ENCODE measurements around the gene ALG1. TPM values are rescaled to one million over a fixed set of nuclear protein-coding genes. Genes with fewer than 3 reads are reported as not detected.

ALG1 gene
- total RNA-seq, 1 donor from 2014 or later, result 20.5 TPM

DNA sequence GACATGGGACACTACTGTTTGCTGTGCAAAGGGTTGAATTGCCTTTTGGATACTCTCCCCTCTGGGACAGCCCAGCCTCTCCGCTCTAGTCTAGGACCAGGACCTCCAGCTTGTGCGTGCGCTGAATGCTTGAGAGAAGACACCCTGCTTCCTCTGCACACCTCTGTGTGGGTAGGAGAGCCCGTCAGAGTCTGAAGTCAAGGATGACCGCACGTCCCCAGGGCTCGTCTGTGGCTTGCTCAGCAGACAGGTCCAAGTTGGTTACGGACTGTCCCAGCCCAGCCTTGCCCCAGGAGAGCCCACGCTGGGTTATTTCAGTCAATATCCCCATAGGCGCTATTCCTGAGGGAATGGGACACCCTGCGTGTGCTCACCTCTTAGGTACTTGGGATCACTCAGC, 9.6 kb upstream of the ALG1 start:
- H3K27me3 ChIP-seq (ENCODE audit: control insufficient read depth, insufficient read depth, low read length), result peaks cover 9% of the 10 kb centered on the region
- TF ChIP-seq, protein P1, sequence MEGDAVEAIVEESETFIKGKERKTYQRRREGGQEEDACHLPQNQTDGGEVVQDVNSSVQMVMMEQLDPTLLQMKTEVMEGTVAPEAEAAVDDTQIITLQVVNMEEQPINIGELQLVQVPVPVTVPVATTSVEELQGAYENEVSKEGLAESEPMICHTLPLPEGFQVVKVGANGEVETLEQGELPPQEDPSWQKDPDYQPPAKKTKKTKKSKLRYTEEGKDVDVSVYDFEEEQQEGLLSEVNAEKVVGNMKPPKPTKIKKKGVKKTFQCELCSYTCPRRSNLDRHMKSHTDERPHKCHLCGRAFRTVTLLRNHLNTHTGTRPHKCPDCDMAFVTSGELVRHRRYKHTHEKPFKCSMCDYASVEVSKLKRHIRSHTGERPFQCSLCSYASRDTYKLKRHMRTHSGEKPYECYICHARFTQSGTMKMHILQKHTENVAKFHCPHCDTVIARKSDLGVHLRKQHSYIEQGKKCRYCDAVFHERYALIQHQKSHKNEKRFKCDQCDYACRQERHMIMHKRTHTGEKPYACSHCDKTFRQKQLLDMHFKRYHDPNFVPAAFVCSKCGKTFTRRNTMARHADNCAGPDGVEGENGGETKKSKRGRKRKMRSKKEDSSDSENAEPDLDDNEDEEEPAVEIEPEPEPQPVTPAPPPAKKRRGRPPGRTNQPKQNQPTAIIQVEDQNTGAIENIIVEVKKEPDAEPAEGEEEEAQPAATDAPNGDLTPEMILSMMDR (IDR thresholded peaks at IDR 0.05; ENCODE audit: insufficient read depth, low read length, severe bottlenecking), result no peak
- H3K36me3 ChIP-seq (ENCODE audit: control insufficient read depth, insufficient read depth, low read length), result no peaks in the 10 kb centered on the region
- no peak overlapping the region for H3K4me3 ChIP-seq (ENCODE audit: low read depth, low read length)
- DNase-seq (ENCODE audit: low read depth), result no peak
- FAIRE-seq, result no peak

DNA sequence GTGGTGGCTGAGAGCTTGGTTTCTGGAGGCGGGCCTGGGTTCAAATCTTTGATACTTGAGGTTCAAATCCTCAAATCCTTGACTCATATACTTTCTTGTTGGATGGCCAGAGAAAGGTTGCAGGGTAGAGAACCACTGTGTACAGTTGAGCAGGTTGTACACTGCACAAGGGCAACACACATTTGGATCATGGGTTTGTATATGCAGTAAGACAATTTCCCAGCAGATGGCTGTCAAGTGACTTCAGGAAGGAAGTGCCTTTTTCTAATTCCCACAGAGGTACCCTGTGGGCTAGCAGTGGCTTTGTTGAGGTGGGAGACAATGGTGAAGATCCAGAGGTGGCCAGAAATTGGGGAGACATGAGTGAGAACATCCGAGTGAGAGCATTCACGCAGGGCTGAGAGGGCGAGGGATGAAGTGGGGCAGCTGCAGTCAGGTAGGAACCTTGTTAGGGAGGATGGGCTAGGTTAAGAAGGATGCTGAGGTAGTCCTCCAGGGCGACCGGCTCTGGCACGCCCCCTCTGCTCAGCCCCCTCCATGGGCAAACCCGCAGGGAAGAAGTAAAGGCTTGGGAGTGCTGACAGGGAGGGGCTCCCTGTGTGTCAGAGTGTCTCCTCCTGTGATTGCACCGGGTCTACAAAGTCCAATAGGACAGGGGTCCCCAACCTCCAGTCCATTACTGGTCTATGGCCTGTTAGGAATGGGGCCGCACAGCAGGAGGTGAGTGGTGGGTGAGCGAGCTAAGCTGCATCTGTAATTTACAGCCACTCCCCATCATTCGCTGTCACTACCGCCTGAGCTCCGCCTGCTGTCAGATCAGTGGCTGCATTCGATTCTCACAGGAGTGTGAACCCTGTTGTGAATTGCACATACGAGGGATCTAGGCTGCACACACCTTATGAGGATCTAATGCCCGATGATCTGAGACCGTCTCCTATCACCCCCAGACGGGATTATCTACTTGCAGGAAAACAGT, 8.6 kb upstream of the ALG1 start:
- no peak for DNase-seq (ENCODE audit: low read depth)

GRCh38 chr16:5064915-5065314, 6.7 kb upstream of the ALG1 start:
- DNase-seq (ENCODE audit: low read depth), result peak; percentile 10
- Histone ChIP-seq H3K36me3 (ENCODE audit: control insufficient read depth, insufficient read depth, low read length) (no peaks in the 10 kb centered on the region), H3K4me3 (ENCODE audit: low read depth, low read length) (no peak overlapping the region), H3K27me3 (ENCODE audit: control insufficient read depth, insufficient read depth, low read length) (peaks cover 9% of the 10 kb centered on the region)
- peak; percentile 68 for FAIRE-seq
- TF ChIP-seq, protein P1 (IDR thresholded peaks at IDR 0.05; ENCODE audit: insufficient read depth, low read length, severe bottlenecking), result no peak

More for the DNA sequence above, 8.6 kb upstream of the ALG1 start:
- peaks cover 9% of the 10 kb centered on the region for H3K27me3 ChIP-seq (ENCODE audit: control insufficient read depth, insufficient read depth, low read length)
- no peaks in the 10 kb centered on the region for H3K36me3 ChIP-seq (ENCODE audit: control insufficient read depth, insufficient read depth, low read length)
- TF ChIP-seq, protein P1 (IDR thresholded peaks at IDR 0.05; ENCODE audit: insufficient read depth, low read length, severe bottlenecking), result no peak
- H3K4me3 ChIP-seq (ENCODE audit: low read depth, low read length), result no peak overlapping the region
- FAIRE-seq, result no peak

DNA sequence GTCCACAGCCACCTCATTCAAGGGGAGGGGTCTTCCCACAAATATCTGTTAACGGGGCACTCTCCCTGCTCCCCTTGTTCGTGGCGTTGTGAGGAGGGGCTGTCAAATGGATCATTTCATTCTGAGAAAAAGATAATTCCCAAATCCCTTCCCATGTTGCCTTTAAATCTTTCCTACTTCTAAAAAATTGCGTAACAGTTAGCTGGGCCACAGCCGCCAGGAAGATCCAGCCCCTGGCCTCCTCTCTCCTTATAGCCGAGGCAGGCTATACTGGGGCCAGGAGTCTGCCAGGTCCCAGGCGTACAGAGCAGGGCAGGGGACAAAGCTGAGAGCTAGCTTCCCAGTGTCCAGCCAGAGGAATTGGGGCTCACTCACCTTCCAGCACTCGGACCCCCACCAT, 6.3 kb upstream of the ALG1 start:
- DNase-seq (ENCODE audit: low read depth) (no peak), FAIRE-seq (no peak)
- Histone ChIP-seq H3K4me3 (ENCODE audit: low read depth, low read length) (no peak overlapping the region), H3K36me3 (ENCODE audit: control insufficient read depth, insufficient read depth, low read length) (no peaks in the 10 kb centered on the region), H3K27me3 (ENCODE audit: control insufficient read depth, insufficient read depth, low read length) (peaks cover 9% of the 10 kb centered on the region)
- TF ChIP-seq, protein P1 (IDR thresholded peaks at IDR 0.05; ENCODE audit: insufficient read depth, low read length, severe bottlenecking), result no peak

DNA sequence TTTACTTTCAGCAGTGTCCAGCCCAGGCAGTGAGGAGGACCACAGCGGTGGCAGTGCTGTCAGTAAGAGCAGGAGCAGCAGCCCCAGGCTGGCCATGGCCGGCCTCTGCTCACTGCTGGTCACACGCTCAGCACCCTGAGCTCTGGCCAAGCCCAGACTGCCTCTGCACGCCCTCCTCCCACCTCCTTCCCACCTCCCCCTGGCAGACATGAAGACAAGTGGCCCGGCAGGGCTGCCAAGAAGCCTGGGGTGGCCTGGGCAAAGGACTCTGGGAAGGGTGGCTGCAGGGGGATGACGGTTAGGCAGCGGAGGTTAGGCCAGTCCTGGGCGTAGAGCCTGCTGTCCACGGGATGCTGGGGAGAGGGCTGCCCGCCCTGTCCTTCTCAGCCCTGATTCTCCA, 5.8 kb upstream of the ALG1 start, which contains the start of gene C16orf89:
C16orf89 (minus strand) TSS at position 144 of the 400 bp plus-strand sequence; CDS start at position 96, 48 bp downstream.
- Histone ChIP-seq H3K27me3 (ENCODE audit: control insufficient read depth, insufficient read depth, low read length) (peaks cover 9% of the 10 kb centered on the region), H3K4me3 (ENCODE audit: low read depth, low read length) (no peak within 1 kb of the TSS), H3K36me3 (ENCODE audit: control insufficient read depth, insufficient read depth, low read length) (no peaks in the 10 kb centered on the region)
- FAIRE-seq (no peak), DNase-seq (ENCODE audit: low read depth) (no peak)
- TF ChIP-seq, protein P1 (IDR thresholded peaks at IDR 0.05; ENCODE audit: insufficient read depth, low read length, severe bottlenecking), result no peak

All from bronchial epithelial cell (primary cell).